B cell (primary cell): Measurements from ENCODE around the gene BEND7. TPM values are rescaled to one million over a fixed set of nuclear protein-coding genes. Genes with fewer than 3 reads are reported as not detected.

Source experiments
- ATAC-seq: fragments of 200-7000 bp; cut with Tn5 transposase; one replicate; pipeline ENCODE4 v1.10.0; 2021; ENCODE audit warnings: low read depth, mild to moderate bottlenecking, moderate number of reproducible peaks, moderate library complexity
- CTCF ChIA-PET: fragments of 350-600 bp; sonication (Branson Sonifier 250); formaldehyde crosslinking; loops from one replicate; lab custom pipeline; 2021; ENCODE audit warnings: antibody characterized with exemption, inconsistent platforms; lab: Charles Lee
- POLR2A ChIA-PET: fragments of 350-600 bp; sonication (Branson Sonifier 250); formaldehyde crosslinking; loops from one replicate; lab custom pipeline; 2021; ENCODE audit warnings: antibody characterized with exemption; lab: Charles Lee
- DNase-seq: peaks from one replicate; pipeline ENCODE4 v3.0.0; 2013
- H2AFZ ChIP-seq: 2 replicates; pipeline ENCODE4 v1.6.1; 2012; ENCODE audit warnings: mild to moderate bottlenecking, low read depth, low read length; ENCODE audit not compliant: insufficient read depth, poor library complexity, severe bottlenecking
- H3K27ac ChIP-seq, 2 donors: 1 replicate in 1 of 2; 2 replicates in 1 of 2; pipeline ENCODE4 v1.5.1; 2012 to 2013; ENCODE audit warnings: low read length in 2 of 2, mild to moderate bottlenecking in 2 of 2, moderate library complexity in 1 of 2
- H3K27me3 ChIP-seq, 4 experiments: fragments of 200-600 bp in 1 of 4; sonication (generic) in 1 of 4; replicated peaks in 1 of 4; 1 replicate in 2 of 4; 2 replicates in 2 of 4; pipeline versions ENCODE4 v1.6.1 to v1.7.0; 2013 to 2016; ENCODE audit warnings: low read length in 3 of 4, mild to moderate bottlenecking in 2 of 4, mixed read lengths in 1 of 4, moderate library complexity in 1 of 4; ENCODE audit not compliant: insufficient read depth in 4 of 4, control insufficient read depth in 3 of 4; ENCODE audit errors: control extremely low read depth in 1 of 4
- H3K36me3 ChIP-seq, 2 experiments: replicated peaks in 1 of 2; 1 replicate in 1 of 2; 2 replicates in 1 of 2; pipeline versions ENCODE4 v1.6.1 to v1.7.1; 2013; ENCODE audit warnings: low read length in 1 of 2; ENCODE audit not compliant: insufficient read depth in 2 of 2, control insufficient read depth in 1 of 2; ENCODE audit errors: control extremely low read depth in 1 of 2, extremely low read depth in 1 of 2
- H3K4me1 ChIP-seq, 2 donors: fragments of 200-600 bp in 1 of 2; sonication (generic) in 1 of 2; 1 replicate in 1 of 2; 2 replicates in 1 of 2; pipeline versions ENCODE4 v1.5.1 to v1.6.1; 2013 to 2017; ENCODE audit warnings: low read length in 2 of 2; ENCODE audit not compliant: control insufficient read depth in 2 of 2, insufficient read depth in 2 of 2
- H3K4me2 ChIP-seq: replicated peaks from 2 replicates; pipeline ENCODE3; 2012; ENCODE audit warnings: mild to moderate bottlenecking, low read depth, low read length; ENCODE audit not compliant: poor library complexity, severe bottlenecking
- H3K4me3 ChIP-seq, 5 experiments: fragments of 200-600 bp in 1 of 5; sonication (generic) in 1 of 5; 1 replicate in 3 of 5; 2 replicates in 2 of 5; pipeline versions ENCODE4 v1.5.1 to v1.7.0; 2011 to 2016; ENCODE audit warnings: low read length in 4 of 5, mild to moderate bottlenecking in 4 of 5, low read depth in 2 of 5, control low read depth in 1 of 5, moderate library complexity in 1 of 5; ENCODE audit not compliant: insufficient read depth in 1 of 5; ENCODE audit errors: control extremely low read depth in 1 of 5, extremely low read depth in 1 of 5
- H3K79me2 ChIP-seq: fragments of 200-600 bp; sonication (generic); one replicate; pipeline ENCODE4 v1.6.0; 2016; ENCODE audit warnings: low read length; ENCODE audit not compliant: control insufficient read depth, insufficient read depth
- H3K9ac ChIP-seq: fragments of 200-600 bp; sonication (generic); 2 replicates; pipeline ENCODE4 v1.6.1; 2017; ENCODE audit warnings: mild to moderate bottlenecking, low read length, moderate library complexity
- H3K9me3 ChIP-seq, 3 donors: one replicate each; pipeline versions ENCODE4 v1.6.1 to v1.7.1; 2013; ENCODE audit warnings: low read length in 2 of 3; ENCODE audit not compliant: control insufficient read depth in 2 of 3, insufficient read depth in 1 of 3; ENCODE audit errors: control extremely low read depth in 1 of 3
- H4K20me1 ChIP-seq: 2 replicates; pipeline ENCODE4 v1.6.0; 2012; ENCODE audit warnings: mild to moderate bottlenecking, low read length; ENCODE audit not compliant: insufficient read depth, control insufficient read depth, poor library complexity, severe bottlenecking
- H3K27ac Mint-ChIP-seq: one replicate; pipeline ENCODE4 v1.8.0; 2021; ENCODE audit warnings: mixed read lengths
- H3K27me3 Mint-ChIP-seq: one replicate; pipeline ENCODE4 v1.8.0; 2021; ENCODE audit warnings: mixed read lengths
- H3K4me1 Mint-ChIP-seq: one replicate; pipeline ENCODE4 v1.8.0; 2021; ENCODE audit warnings: mixed read lengths
- H3K4me3 Mint-ChIP-seq: one replicate; pipeline ENCODE4 v1.8.0; 2021; ENCODE audit warnings: mixed read lengths
- H3K9me3 Mint-ChIP-seq: one replicate; pipeline ENCODE4 v1.8.0; 2022; ENCODE audit warnings: mixed read lengths; ENCODE audit not compliant: insufficient read depth
- EZH2 ChIP-seq: IDR thresholded peaks from 2 replicates; pipeline ENCODE4 v1.6.1; 2012; ENCODE audit warnings: borderline replicate concordance, low read depth, mild to moderate bottlenecking, moderate library complexity, low read length; ENCODE audit not compliant: insufficient read depth, poor library complexity, severe bottlenecking
- WGBS: methylation state at CpG from one replicate; pipeline ENCODE4 v1.1.5; 2013; ENCODE audit warnings: missing lambda C conversion rate; ENCODE audit not compliant: insufficient coverage; 5-methylcytosine and 5-hydroxymethylcytosine counted together
- intact Hi-C: fragments of 100-400 bp; cut with micrococcal nuclease; formaldehyde crosslinking; loops from one replicate; pipeline ENCODE4 v1.10.0; 2022
- polyA plus RNA-seq: library from polyadenylated mRNA; depleted of rRNA; stranded (reverse); fragments of >200 nt; gene quantifications from 2 replicates; pipeline ENCODE4 v1.2.3, GENCODE V29; 2012
- total RNA-seq, 2 donors: library from RNA; stranded (reverse); fragments of 120-200 nt in 1 of 2; gene quantifications; 1 replicate in 1 of 2; 2 replicates in 1 of 2; pipeline versions ENCODE4 v1.2.3 to v1.2.4, GENCODE V29; 2013 to 2022
- TF ChIP-seq, protein P1 (sequence below): fragments of 200-600 bp; IDR thresholded peaks from one replicate; pipeline ENCODE4 v1.8.0; 2022; ENCODE audit warnings: antibody characterized with exemption, mild to moderate bottlenecking

The BEND7 gene
- total and polyA plus RNA-seq, 2 donors (not counting 1 experiment from before 2014, with no cell fraction given), result 0.10 TPM; not detected in 1

DNA sequence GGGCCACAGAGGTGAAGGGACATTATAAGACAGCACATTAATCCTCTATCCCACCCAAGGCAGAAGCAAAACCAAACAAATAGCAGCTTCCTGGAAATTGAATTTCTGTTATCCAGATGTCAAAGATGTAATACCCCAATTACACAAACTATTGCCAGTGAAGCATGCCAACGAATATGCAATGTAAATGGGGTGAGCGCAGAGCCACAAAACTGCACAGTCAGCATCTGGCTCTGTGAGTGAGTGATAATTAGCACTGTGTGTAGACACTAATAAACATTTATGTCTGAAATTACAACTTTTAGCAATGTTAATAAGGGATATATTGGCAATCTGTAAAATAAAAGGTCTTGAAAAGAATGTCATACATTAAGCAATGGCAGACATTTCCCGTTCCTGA is 3.2 kb downstream of the BEND7 start:
- Mint-ChIP-seq H3K27ac (no peak overlapping the region), H3K9me3 (no peaks in the 10 kb centered on the region), H3K4me1 (peaks cover 12% of the 10 kb centered on the region), H3K27me3 (peaks cover 72% of the 10 kb centered on the region), H3K4me3 (no peak overlapping the region)
- Histone ChIP-seq H3K27ac (no peak overlapping the region), H3K4me3 (no peak overlapping the region), H3K4me2 (no peak overlapping the region), H3K9me3 (peaks cover 0 to 8% (median 0%) of the 10 kb centered on the region in 3 donors), H3K9ac (no peak overlapping the region), H3K27me3 (peaks cover 2 to 44% (median 38%) of the 10 kb centered on the region in 4 experiments), H3K4me1 (peaks cover 11 to 13% of the 10 kb centered on the region in 2 donors), H4K20me1 (no peaks in the 10 kb centered on the region), H3K79me2 (no peaks in the 10 kb centered on the region), H3K36me3 (no peaks in the 10 kb centered on the region), H2AFZ (no peak overlapping the region)
- ChIA-PET CTCF (no interaction called here), POLR2A (no interaction called here)
- ATAC-seq (no peak), DNase-seq (no peak)
- intact Hi-C loops, result no loop called here
- no peak for TF ChIP-seq EZH2
- TF ChIP-seq, protein P1, sequence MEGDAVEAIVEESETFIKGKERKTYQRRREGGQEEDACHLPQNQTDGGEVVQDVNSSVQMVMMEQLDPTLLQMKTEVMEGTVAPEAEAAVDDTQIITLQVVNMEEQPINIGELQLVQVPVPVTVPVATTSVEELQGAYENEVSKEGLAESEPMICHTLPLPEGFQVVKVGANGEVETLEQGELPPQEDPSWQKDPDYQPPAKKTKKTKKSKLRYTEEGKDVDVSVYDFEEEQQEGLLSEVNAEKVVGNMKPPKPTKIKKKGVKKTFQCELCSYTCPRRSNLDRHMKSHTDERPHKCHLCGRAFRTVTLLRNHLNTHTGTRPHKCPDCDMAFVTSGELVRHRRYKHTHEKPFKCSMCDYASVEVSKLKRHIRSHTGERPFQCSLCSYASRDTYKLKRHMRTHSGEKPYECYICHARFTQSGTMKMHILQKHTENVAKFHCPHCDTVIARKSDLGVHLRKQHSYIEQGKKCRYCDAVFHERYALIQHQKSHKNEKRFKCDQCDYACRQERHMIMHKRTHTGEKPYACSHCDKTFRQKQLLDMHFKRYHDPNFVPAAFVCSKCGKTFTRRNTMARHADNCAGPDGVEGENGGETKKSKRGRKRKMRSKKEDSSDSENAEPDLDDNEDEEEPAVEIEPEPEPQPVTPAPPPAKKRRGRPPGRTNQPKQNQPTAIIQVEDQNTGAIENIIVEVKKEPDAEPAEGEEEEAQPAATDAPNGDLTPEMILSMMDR, result no peak
- 67% methylated on average over 1 of the region's 3 CpGs for WGBS

DNA sequence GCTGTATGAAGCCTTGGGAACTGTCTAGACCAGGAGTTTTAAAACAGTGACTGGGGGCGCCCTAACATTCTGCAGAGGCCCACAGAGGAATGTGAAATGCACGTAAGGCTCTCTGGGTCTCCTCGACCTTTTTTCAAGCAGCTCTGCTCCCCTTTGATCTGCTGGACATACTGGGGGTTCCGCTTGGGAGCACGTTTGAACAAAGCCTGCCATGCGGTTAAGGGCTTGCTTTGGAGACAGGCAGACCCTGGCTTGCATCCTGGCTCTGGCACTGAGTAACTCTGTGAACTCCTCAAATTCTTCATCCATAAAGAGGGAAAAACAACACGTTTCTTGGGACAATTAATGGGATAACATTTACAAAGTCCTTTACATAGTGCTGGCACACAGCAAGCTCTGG is 7.8 kb downstream of the BEND7 start:
- no peaks in the 10 kb centered on the region for H3K36me3 ChIP-seq
- Mint-ChIP-seq H3K9me3 (no peaks in the 10 kb centered on the region), H3K27ac (no peak overlapping the region), H3K27me3 (peaks cover 58% of the 10 kb centered on the region), H3K4me1 (no peaks in the 10 kb centered on the region), H3K4me3 (no peak overlapping the region)
- ChIA-PET CTCF (no interaction called here), POLR2A (no interaction called here)
- no peak overlapping the region for H3K4me2 ChIP-seq
- H3K27me3 ChIP-seq, result peaks cover 0 to 22% (median 11%) of the 10 kb centered on the region in 4 experiments
- no peak overlapping the region for H3K4me3 ChIP-seq
- no peaks in the 10 kb centered on the region for H3K4me1 ChIP-seq
- no peak overlapping the region for H2AFZ ChIP-seq
- no peaks in the 10 kb centered on the region for H3K79me2 ChIP-seq
- no peaks in the 10 kb centered on the region for H3K9me3 ChIP-seq
- no peak overlapping the region for H3K27ac ChIP-seq
- no peak overlapping the region for H3K9ac ChIP-seq
- DNase-seq (no peak), ATAC-seq (no peak)
- H4K20me1 ChIP-seq, result no peaks in the 10 kb centered on the region
- intact Hi-C loops, result no loop called here
- TF ChIP-seq, protein P1, result no peak
- TF ChIP-seq EZH2, result no peak
- WGBS, result 87% methylated on average over 7 of the region's 7 CpGs
